Omental fat pad (tissue), 4 donors: ENCODE data around the gene ATP1B3. TPM values are rescaled to one million over a fixed set of nuclear protein-coding genes. Genes with fewer than 3 reads are reported as not detected.
"Not testable (repeated sequence)": the region's sequence is repeated elsewhere in the genome, so short reads cannot be mapped to it uniquely, and the experiment has no call there.

Experiments
- ATAC-seq: fragments of 150-250 bp; one replicate; pipeline ENCODE4 v1.9.1; 2016; ENCODE audit warnings: mild to moderate bottlenecking, moderate library complexity; ENCODE audit not compliant: low FRiP score
- DNase-seq: peaks from one replicate; pipeline ENCODE4 v3.0.0-alpha.2; 2019; ENCODE audit warnings: low spot score
- CTCF ChIP-seq, 3 donors: fragments of 450-650 bp; IDR thresholded peaks; one replicate each; pipeline ENCODE4 v1.5.1; 2016 to 2017; ENCODE audit warnings: antibody characterized with exemption in 3 of 3, mild to moderate bottlenecking in 3 of 3, moderate library complexity in 2 of 3
- total RNA-seq, 4 donors: library from RNA; depleted of rRNA; stranded (reverse); fragments of >200 nt; gene quantifications; one replicate each; pipeline ENCODE4 v1.1.0, GENCODE V29; 2016

ATP1B3 gene
- total RNA-seq, 4 donors from 2014 or later: 70.8 to 487 (median 228) TPM

GRCh38 chr3:141904203-141904602 lies 27.8 kb downstream of the ATP1B3 start:
- no peak for DNase-seq
- no peak for TF ChIP-seq CTCF (IDR thresholded peaks at IDR 0.05)
- no peak for ATAC-seq

- no peak for DNase-seq
- TF ChIP-seq CTCF (IDR thresholded peaks at IDR 0.05): no peak
- peak; percentile 41 for ATAC-seq
These were observed 28.7 kb downstream of the ATP1B3 start for GRCh38 chr3:141905129-141905528.

GRCh38 chr3:141909408-141909807 lies 33.0 kb downstream of the ATP1B3 start:
- DNase-seq (no peak), ATAC-seq (no peak)
- no peak for TF ChIP-seq CTCF (IDR thresholded peaks at IDR 0.05)

GRCh38 chr3:141909986-141910385 lies 33.5 kb downstream of the ATP1B3 start:
- DNase-seq, ATAC-seq: not testable (repeated sequence)

- DNase-seq (no peak), ATAC-seq (no peak)
- no peak for TF ChIP-seq CTCF (IDR thresholded peaks at IDR 0.05)
These were observed 36.8 kb downstream of the ATP1B3 start for GRCh38 chr3:141913150-141913811.

GRCh38 chr3:141914311-141914710 lies 37.9 kb downstream of the ATP1B3 start:
- no peak for TF ChIP-seq CTCF (IDR thresholded peaks at IDR 0.05)
- no peak for DNase-seq
- peak; percentile 26 for ATAC-seq

GRCh38 chr3:141915016-141915415 lies 38.6 kb downstream of the ATP1B3 start:
- no peak for ATAC-seq
- no peak for TF ChIP-seq CTCF (IDR thresholded peaks at IDR 0.05)

More at GRCh38 chr3:141915016-141915415, 38.6 kb downstream of the ATP1B3 start:
- no peak for DNase-seq
